ENCODE results near the gene LBP. TPM values are rescaled to one million over a fixed set of nuclear protein-coding genes. Genes with fewer than 3 reads are reported as not detected.

LBP gene
- total RNA-seq, 1 donor from 2014 or later = not detected

GRCh38 chr20:38301309-38301708 lies 45.0 kb upstream of the LBP start:
- peaks cover 3% of the 10 kb centered on the region for H3K27me3 ChIP-seq (ENCODE audit: control insufficient read depth, insufficient read depth, low read length)
- no peak for TF ChIP-seq CTCF (IDR thresholded peaks at IDR 0.05; ENCODE audit: insufficient read depth, low read length, severe bottlenecking)

GRCh38 chr20:38302786-38303185 lies 43.5 kb upstream of the LBP start:
- Histone ChIP-seq H3K36me3 (ENCODE audit: control insufficient read depth, insufficient read depth, low read length) (no peaks in the 10 kb centered on the region), H3K27me3 (ENCODE audit: control insufficient read depth, insufficient read depth, low read length) (peaks cover 3% of the 10 kb centered on the region), H3K4me3 (ENCODE audit: low read depth, low read length) (no peak overlapping the region)
- no peak for TF ChIP-seq CTCF (IDR thresholded peaks at IDR 0.05; ENCODE audit: insufficient read depth, low read length, severe bottlenecking)
- DNase-seq (ENCODE audit: low read depth) (no peak), FAIRE-seq (no peak)

More at GRCh38 chr20:38301309-38301708, 45.0 kb upstream of the LBP start:
- DNase-seq (ENCODE audit: low read depth) (no peak), FAIRE-seq (peak; percentile 7)
- no peaks in the 10 kb centered on the region for H3K36me3 ChIP-seq (ENCODE audit: control insufficient read depth, insufficient read depth, low read length)
- no peak overlapping the region for H3K4me3 ChIP-seq (ENCODE audit: low read depth, low read length)

GRCh38 chr20:38303908-38304379 lies 42.3 kb upstream of the LBP start, which contains the start of gene BPI:
TSS of gene BPI (plus strand) at chr20:38304156. CDS start at chr20:38304224, 68 bp downstream.
- H3K36me3 ChIP-seq (ENCODE audit: control insufficient read depth, insufficient read depth, low read length) = no peaks in the 10 kb centered on the region
- FAIRE-seq (no peak), DNase-seq (ENCODE audit: low read depth) (no peak)
- H3K27me3 ChIP-seq (ENCODE audit: control insufficient read depth, insufficient read depth, low read length) = peaks cover 3% of the 10 kb centered on the region
- H3K4me3 ChIP-seq (ENCODE audit: low read depth, low read length) = no peak within 1 kb of the TSS
- no peak for TF ChIP-seq CTCF (IDR thresholded peaks at IDR 0.05; ENCODE audit: insufficient read depth, low read length, severe bottlenecking)

DNA sequence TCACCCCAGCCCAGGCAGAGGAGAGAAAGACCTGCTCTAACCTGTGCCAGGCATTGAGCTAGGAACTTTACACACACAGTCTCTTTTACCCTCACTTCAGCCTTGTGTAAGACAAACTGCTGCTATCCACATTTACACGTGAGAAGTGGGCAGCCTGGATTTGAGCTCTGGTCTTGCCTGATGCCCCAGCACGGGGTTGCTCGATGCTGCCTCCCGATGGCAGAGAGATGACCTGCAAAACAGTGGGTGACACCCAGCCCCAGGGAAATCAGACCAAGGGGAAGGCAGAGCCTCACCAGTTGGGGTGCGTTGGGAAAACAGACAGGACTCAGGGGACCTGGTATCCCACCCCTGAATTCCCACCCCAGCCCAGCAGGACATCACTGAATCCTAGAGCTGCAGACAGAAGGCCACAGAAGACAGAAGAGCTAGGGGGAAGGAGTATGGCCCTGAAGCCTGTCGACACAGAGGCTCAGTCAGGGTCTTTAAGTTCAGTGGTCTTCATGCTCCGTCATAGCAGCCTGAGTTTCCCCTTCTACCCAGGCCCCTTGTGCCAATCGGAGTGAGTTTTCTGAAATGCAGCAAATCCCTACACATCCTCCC lies 41.3 kb upstream of the LBP start:
- Histone ChIP-seq H3K27me3 (ENCODE audit: control insufficient read depth, insufficient read depth, low read length) (peaks cover 3% of the 10 kb centered on the region), H3K36me3 (ENCODE audit: control insufficient read depth, insufficient read depth, low read length) (no peaks in the 10 kb centered on the region), H3K4me3 (ENCODE audit: low read depth, low read length) (no peak overlapping the region)
- FAIRE-seq (no peak), DNase-seq (ENCODE audit: low read depth) (peak; percentile 26)
- TF ChIP-seq CTCF (IDR thresholded peaks at IDR 0.05; ENCODE audit: insufficient read depth, low read length, severe bottlenecking) = peak; percentile 80

DNA sequence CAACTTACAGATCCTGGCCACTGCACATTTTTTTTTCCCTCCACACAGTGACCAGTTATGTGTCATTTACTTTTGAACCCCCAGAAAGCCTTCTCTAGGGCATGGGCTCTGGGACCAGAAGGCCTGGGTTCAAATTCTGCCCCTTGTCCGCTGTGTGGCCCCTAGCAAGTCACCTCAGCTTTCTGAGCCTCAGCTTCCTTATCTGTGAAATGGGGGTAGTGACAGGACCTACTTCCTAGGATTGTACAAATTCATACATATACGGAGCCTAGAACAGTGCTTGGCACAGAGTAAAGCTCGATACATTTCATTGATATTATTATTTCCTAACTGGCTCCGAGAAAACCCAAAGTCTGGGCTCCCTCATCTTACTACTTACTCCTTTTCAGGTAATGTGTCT lies 40.7 kb upstream of the LBP start:
- DNase-seq (ENCODE audit: low read depth) (no peak), FAIRE-seq (no peak)
- TF ChIP-seq CTCF (IDR thresholded peaks at IDR 0.05; ENCODE audit: insufficient read depth, low read length, severe bottlenecking) = no peak
- H3K27me3 ChIP-seq (ENCODE audit: control insufficient read depth, insufficient read depth, low read length) = peaks cover 3% of the 10 kb centered on the region
- no peaks in the 10 kb centered on the region for H3K36me3 ChIP-seq (ENCODE audit: control insufficient read depth, insufficient read depth, low read length)
- H3K4me3 ChIP-seq (ENCODE audit: low read depth, low read length) = no peak overlapping the region

GRCh38 chr20:38306379-38306778 lies 39.9 kb upstream of the LBP start:
- DNase-seq (ENCODE audit: low read depth) (no peak), FAIRE-seq (no peak)
- Histone ChIP-seq H3K36me3 (ENCODE audit: control insufficient read depth, insufficient read depth, low read length) (no peaks in the 10 kb centered on the region), H3K4me3 (ENCODE audit: low read depth, low read length) (no peak overlapping the region), H3K27me3 (ENCODE audit: control insufficient read depth, insufficient read depth, low read length) (peaks cover 3% of the 10 kb centered on the region)
- TF ChIP-seq CTCF (IDR thresholded peaks at IDR 0.05; ENCODE audit: insufficient read depth, low read length, severe bottlenecking) = no peak

Data from bronchial epithelial cell (primary cell).